Measurements from ENCODE around the gene SF3B6.

GRCh38 chr2:24077535-24077877, 1.4 kb upstream of the SF3B6 start:
- TF ChIP-seq CTCF (IDR thresholded peaks at IDR 0.05) = no peak
- TF ChIP-seq POLR2A (IDR thresholded peaks at IDR 0.05) = no peak
